Embryonic facial prominence (tissue), 1 donor: ENCODE measurements around the gene CCNT2.
A peak's percentile ranks its signal among the peaks of the same experiment; 100 is the strongest.
"Not testable (repeated sequence)": the region's sequence is repeated elsewhere in the genome, so short reads cannot be mapped to it uniquely, and the experiment has no call there.

Source experiments
- DNase-seq: peaks from one replicate; pipeline ENCODE4 v3.0.0-alpha.2; 2016; ENCODE audit errors: extremely low spot score

CCNT2 gene

GRCh38 chr2:134918526-134919340 is at the start of gene CCNT2:
Gene CCNT2 (plus strand): TSS chr2:134918822. CDS start chr2:134918855, 33 bp downstream.
- peak; percentile 98 for DNase-seq

DNA sequence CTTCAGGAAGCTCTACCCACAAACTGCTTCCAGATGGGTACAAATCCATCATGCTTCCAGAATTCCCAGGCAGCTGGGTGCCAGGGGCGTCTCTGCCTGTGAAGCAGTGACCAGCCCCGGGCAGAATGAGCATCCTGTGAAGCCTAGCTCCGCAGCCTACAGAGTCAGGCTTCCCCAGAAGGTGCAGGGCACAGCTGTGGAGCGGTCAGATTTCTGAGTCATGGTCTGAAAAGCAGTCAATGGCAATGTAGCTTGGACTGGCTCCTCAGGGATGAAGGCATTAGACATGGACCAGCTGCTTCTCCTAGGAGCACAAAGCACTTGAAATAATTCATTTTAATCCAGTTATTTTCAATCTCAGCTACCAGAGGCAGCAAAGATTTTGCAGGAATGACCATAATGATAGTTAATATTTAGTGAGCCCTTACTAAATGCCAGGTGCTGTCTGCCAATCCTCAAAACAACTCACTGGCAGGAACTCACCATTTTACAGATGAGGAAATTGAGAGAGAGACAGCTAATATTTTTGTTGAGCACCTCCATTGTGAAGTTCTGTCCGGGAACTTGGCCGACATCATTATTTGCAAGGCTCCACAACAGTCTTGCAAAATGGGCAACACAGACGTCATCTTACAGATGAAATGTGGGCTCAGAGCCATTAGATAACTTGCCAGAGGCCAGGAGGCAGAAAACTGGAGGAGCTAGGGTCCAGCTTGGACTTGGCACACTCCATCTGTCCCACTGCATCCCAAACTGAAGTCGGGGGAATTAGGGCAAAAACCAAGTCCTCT is 48.5 kb upstream of the CCNT2 start:
- DNase-seq, result no peak

GRCh38 chr2:134873152-134873551 is 45.5 kb upstream of the CCNT2 start:
- DNase-seq, result no peak

DNA sequence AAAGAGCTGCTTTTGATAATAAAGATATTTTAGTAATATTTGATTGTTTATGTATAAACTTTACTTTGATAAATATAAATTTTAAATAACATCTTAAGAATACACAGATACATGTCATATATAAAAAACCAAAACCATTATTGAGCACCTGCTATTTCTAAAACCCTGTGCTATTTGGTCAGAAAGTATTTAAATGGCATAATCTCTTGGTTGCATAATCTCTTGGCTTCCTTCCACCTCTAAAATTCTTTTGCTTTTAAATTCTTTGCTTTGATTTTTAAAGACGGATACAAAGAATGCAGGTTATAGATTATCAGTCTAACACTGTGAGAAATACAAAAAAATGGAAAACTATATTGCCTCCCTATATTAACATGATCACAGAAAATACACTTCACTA is 43.3 kb upstream of the CCNT2 start:
- DNase-seq, result no peak

DNA sequence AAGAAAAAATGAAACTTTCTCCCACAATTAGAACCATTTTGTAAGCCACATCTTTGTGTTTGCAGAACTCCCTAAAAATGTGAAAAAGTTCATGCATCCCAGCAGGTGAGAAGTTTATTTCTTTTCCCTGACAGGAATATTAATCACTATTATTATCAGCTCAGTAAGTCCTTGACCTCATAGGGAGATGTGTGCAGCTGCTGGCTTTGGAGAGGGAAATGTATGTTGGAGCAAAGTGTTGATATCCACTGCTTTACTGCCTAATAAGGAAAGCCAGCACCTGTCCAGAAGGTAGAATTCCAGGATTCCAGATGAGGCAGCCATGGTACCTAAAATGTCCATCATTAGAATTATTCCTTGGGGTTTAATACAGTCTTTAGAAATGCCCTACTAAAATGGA is 35.8 kb upstream of the CCNT2 start:
- DNase-seq, result no peak

DNA sequence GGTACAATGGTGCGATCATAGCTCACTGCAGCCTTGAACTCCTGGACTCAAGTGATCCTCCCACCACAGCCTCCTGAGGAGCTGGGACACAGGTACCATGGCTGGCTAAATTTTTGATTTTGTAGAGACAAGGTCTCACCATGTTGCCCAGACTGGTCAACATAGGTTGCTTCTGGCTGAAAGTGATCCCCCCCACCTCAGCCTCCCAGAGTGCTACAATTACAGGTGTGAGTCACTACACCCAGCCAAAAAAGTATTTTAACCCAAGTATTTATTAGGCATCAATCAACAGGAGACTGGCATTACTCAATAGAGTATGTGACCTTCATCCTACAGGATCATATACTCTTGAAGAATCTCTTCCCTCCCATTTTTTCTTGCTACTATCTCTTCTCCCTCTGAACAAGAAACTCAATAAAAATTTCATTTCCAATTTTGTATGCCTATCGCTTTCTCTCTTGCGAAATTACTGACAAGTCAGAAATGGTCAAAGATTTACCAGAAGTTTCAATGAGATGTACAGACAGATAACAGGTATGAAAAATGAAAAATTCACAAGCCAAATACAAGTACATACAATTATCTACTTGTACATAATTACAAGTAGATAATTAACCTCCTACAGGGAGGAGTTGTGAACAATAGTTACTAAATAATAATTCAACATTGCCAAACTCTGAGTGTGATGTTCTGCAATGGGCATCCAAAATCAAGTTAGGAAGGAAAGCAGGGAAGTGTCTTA is 34.9 kb upstream of the CCNT2 start:
- DNase-seq, result no peak

- no peak for DNase-seq
These were observed 34.2 kb upstream of the CCNT2 start for GRCh38 chr2:134884435-134884834.

DNA sequence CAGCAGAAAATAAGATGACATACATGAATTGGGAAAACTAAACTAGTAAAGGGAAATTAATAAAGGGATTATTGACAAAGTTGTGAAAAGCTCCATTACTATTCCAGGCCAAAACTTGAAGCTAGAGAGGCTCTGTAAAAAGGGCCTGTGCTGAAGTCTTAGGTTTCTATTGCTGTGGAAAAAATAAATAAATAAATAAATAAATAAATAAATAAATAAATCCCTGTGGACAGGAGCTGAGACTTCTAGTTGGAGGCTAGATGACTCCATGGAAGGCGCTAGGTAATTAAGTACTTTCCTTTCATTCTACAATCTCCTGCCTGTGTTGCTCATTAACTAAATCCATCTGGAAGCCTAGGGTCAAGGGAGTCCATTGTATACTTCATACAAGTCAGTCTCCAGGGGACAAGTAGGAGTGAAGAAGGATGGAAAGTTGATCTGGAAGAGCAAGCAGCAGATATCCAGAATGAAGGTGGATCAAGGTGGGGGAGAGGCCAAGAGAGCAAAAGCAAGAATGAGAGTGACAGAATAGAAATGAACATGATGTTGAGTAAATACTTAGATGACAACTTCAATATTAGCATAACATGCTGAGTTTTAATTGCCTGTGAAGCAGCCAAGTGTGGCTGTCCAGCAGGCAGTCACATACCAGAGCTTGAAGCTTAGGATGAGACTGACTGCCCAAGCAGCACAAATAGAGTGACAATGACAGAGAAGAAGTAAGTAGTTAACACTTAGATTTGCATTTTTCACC is 26.2 kb upstream of the CCNT2 start:
- no peak for DNase-seq

- no peak for DNase-seq
These were observed 20.7 kb upstream of the CCNT2 start for GRCh38 chr2:134897932-134898331.

- DNase-seq, result no peak
These were observed 19.4 kb upstream of the CCNT2 start for GRCh38 chr2:134899204-134899603.

DNA sequence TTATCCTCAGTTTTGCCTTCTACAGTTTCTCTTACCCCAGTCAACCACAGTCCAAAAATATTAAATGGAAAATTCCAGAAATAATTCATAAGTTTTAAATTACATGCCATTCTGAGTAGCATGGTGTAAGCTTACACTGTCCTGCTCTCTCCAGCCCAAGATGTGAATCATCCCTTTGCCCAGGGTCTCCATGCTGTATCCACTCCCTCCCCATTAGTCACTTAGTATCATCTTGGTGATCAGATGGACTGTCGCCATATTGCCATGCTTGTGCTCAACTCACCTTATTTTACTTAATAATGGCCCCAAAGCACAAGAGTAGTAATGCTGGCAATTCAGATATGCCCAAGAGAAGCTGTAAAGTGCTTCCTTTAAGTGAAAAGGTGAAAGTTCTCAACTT is 18.5 kb upstream of the CCNT2 start:
- DNase-seq, result no peak

GRCh38 chr2:134903701-134904100 is 14.9 kb upstream of the CCNT2 start:
- DNase-seq, result not testable (repeated sequence)

GRCh38 chr2:134905168-134905567 is 13.5 kb upstream of the CCNT2 start:
- DNase-seq, result no peak

DNA sequence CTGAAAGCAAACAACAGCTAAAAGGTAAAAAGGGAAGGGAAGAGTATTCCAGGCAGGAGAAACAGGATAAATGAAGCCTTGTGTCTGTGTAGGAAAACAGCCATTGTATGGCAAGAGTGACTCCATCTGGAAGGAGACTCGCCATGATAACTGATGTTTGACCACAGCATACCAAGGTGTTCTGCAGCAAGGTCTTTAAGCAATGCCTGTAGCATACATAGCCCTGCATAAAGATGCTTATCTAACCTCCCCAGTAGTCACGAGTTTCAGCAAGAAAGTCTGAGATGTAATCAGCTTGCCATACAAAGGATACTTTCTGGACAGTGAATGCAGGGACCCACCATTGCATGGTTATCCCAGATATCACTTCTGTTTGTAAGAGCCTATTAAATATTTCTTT is 11.9 kb upstream of the CCNT2 start:
- DNase-seq, result no peak

DNA sequence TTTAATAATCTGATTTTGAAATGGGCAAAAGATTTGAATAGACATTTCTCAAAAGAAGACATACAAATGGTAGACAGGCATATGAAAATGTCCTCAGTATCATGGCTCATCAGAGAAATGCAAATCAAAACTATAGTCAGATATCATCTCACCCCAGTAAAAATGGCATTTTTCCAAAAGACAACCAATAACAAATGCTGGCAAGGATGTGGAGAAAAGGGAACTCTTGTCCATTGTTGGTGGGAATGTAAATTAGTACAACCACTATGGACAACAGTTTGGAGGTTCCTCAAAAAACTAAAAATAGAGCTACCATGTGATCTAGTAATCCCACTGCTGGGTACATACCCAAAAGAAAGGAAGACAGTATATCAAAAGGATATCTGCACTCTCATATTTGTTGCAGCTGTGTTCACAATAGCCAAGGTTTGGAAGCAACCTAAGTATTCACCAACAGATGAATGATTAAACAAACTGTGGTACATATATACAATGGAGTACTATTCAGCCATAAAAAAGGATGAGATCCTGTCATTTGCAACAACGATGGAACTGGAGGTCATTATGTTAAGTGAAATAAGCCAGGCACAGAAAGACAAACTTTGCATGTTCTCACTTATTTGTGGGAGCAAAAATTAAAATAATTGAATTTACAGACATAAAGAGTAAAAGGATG is 11.0 kb upstream of the CCNT2 start:
- not testable (repeated sequence) for DNase-seq

DNA sequence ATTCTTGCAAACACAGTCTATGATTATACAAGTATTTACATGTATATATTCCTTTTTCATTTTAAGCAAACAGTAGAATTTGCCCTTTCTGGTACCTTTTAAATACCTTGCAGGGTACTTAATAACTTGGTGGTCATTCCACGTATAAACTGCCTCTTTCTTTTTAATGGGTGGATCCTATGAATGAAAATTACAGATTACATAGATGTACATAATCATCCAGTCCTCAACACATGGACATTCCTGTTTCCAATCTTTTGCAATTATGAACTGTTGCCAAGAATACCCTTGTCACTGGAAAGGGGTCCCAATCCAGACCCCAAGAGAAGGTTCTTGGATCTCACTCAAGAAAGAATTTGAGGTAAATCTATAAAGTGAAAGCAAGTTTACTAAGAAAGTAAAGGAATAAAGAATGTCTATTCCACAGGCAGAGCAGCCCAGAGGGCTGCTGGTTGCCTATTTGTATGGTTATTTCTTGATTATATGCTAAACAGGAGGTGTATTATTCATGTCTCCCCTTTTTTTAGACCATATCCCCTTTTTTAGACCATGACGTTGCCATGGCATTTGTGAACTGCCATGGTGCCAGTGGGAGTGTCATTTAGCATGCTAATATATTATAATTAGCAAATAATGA is 7.7 kb upstream of the CCNT2 start:
- no peak for DNase-seq

DNA sequence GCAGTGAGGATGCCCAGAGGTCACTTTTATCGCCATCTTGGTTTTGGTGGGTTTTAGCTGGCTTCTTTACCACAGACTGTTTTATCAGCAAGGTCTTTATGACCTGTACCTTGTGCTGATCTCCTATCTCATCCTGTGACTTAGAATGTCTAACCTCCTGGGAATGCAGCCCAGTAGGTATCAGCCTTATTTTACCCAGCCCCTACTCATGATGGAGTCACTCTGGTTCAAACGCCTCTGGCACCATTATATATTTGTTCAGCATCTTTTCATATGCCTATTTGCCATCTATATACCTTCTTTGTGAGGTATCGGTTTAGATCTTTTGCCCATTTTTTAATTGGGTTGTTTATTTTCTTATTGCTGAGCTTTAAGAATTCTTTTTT is 7.2 kb upstream of the CCNT2 start:
- DNase-seq, result no peak

DNA sequence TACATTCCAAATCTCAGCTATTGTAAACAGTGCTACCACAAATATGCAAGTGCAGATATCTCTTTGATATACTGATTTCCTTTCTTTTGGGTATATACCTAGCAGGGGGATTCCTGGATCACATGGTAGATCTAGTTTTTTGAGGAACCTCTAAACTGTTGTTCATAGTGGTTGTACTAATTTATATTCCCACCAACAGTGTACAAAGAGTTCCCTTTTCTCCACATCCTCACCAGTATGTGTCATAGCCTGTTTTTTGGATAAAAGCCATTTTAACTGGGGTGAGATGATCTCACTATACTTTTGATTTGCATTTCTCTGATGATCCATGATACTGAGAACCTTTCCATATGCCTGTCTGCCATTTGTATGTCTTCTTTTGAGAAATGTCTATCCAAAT is 6.3 kb upstream of the CCNT2 start:
- DNase-seq, result no peak

DNA sequence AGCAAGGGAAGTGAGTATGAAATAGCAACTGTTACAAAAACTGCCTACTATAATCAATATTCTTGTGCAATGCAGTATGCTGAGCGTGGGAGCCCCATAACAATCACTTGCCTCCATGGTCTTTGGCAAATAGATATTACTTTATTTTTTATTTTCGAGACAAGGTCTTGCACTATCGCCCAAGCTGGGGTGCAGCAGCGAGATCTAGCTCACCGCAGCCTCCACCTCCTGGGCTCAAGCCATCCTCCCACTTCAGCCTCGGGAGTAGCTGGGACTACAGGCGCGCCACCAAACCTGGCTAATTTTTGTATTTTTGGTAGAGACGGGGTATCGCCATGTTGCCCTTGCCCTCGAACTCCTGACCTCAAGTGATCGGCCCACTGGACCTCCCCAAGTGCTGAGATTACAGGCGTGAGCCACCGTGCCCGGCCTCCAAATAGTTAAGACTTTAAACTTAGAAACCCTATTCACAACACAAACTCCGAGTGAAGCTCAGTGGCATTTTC is 1.2 kb upstream of the CCNT2 start:
- DNase-seq, result no peak

- no peak for DNase-seq
These were observed 615 bp upstream of the CCNT2 start for GRCh38 chr2:134917888-134918525.
